WERI-Rb-1 (cell line): ENCODE results near the gene WASL.
"Not testable (repeated sequence)": the region's sequence is repeated elsewhere in the genome, so short reads cannot be mapped to it uniquely, and the experiment has no call there.

ENCODE experiments used
- DNase-seq: peaks from one replicate; pipeline ENCODE4 v3.0.0-alpha.2; 2020
- H3K27ac ChIP-seq: fragments of 250-450 bp; sonication (Bioruptor Pico); 2 replicates; pipeline ENCODE4 v1.5.1; 2020; ENCODE audit warnings: mild to moderate bottlenecking, moderate library complexity
- H3K27me3 ChIP-seq: fragments of 250-450 bp; sonication (Bioruptor Pico); 2 replicates; pipeline ENCODE4 v1.5.1; 2021; ENCODE audit warnings: mild to moderate bottlenecking, low read depth, moderate library complexity; ENCODE audit not compliant: insufficient read depth, severe bottlenecking
- H3K36me3 ChIP-seq: fragments of 250-450 bp; sonication (Bioruptor Pico); 2 replicates; pipeline ENCODE4 v1.5.1; 2020; ENCODE audit warnings: mild to moderate bottlenecking, moderate library complexity
- H3K4me3 ChIP-seq: 2 replicates; pipeline ENCODE4 v1.5.1; 2011; ENCODE audit warnings: low read depth, mild to moderate bottlenecking, control low read depth, low read length
- H3K9me3 ChIP-seq: fragments of 250-450 bp; sonication (Bioruptor Pico); 2 replicates; pipeline ENCODE4 v1.5.1; 2021; ENCODE audit warnings: mild to moderate bottlenecking, moderate library complexity; ENCODE audit not compliant: severe bottlenecking
- CTCF ChIP-seq: IDR thresholded peaks from 2 replicates; pipeline ENCODE4 v1.5.1; 2011; ENCODE audit warnings: low read depth, mild to moderate bottlenecking, control low read depth, inconsistent platforms, low read length

WASL gene

GRCh38 chr7:123738808-123739207, 10.0 kb downstream of the WASL start:
- Histone ChIP-seq H3K36me3 (no peaks in the 10 kb centered on the region), H3K4me3 (no peak overlapping the region), H3K9me3 (no peaks in the 10 kb centered on the region), H3K27ac (no peak overlapping the region), H3K27me3 (no peaks in the 10 kb centered on the region)
- no peak for TF ChIP-seq CTCF
- DNase-seq: no peak

- TF ChIP-seq CTCF: no peak
- Histone ChIP-seq H3K9me3 (no peaks in the 10 kb centered on the region), H3K27ac (no peak overlapping the region), H3K27me3 (no peaks in the 10 kb centered on the region), H3K4me3 (no peak overlapping the region), H3K36me3 (no peaks in the 10 kb centered on the region)
- DNase-seq: no peak
Measured at GRCh38 chr7:123738356-123738755, 10.4 kb downstream of the WASL start.

- H3K27me3 ChIP-seq, H3K9me3 ChIP-seq, H3K27ac ChIP-seq, H3K4me3 ChIP-seq, DNase-seq, H3K36me3 ChIP-seq: not testable (repeated sequence)
Measured at GRCh38 chr7:123737168-123737674, 11.6 kb downstream of the WASL start.

- no peak for DNase-seq
- Histone ChIP-seq H3K4me3 (no peak overlapping the region), H3K36me3 (no peaks in the 10 kb centered on the region), H3K27me3 (no peaks in the 10 kb centered on the region), H3K27ac (no peak overlapping the region), H3K9me3 (peaks cover 5% of the 10 kb centered on the region)
- TF ChIP-seq CTCF: no peak
Measured at GRCh38 chr7:123735539-123735938, 13.3 kb downstream of the WASL start.

- no peak for DNase-seq
- TF ChIP-seq CTCF: no peak
- Histone ChIP-seq H3K36me3 (no peaks in the 10 kb centered on the region), H3K27ac (no peak overlapping the region), H3K9me3 (peaks cover 5% of the 10 kb centered on the region), H3K27me3 (no peaks in the 10 kb centered on the region), H3K4me3 (no peak overlapping the region)
Measured at GRCh38 chr7:123734498-123734897, 14.3 kb downstream of the WASL start.

- no peak for DNase-seq
- Histone ChIP-seq H3K27me3 (no peaks in the 10 kb centered on the region), H3K9me3 (peaks cover 5% of the 10 kb centered on the region), H3K36me3 (no peaks in the 10 kb centered on the region; the same call in 1 of the 2 replicates), H3K4me3 (no peak overlapping the region), H3K27ac (no peak overlapping the region)
- TF ChIP-seq CTCF: no peak
Measured at GRCh38 chr7:123732413-123733091, 16.3 kb downstream of the WASL start.
